Measurements from ENCODE around the gene SLC17A2.

DNA sequence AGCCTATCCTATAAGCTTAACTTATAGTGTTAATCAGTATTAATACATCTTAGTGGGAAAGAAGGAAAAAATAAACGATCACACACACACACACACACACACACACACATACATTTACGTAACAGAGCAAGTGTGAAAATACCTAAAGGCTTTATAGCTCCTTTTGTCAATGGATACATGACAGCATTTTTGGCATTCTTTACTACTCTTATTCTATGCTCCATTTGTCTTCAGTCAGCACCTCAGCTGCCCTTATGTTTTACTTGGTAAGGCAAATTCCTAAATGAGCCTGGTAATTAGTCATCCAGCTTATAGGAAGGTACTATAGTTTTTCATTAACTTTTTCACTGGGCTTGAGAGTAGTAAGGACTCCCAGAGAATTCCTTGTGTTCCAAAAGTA is 31.4 kb downstream of the SLC17A2 start:
- TF ChIP-seq, protein P1, sequence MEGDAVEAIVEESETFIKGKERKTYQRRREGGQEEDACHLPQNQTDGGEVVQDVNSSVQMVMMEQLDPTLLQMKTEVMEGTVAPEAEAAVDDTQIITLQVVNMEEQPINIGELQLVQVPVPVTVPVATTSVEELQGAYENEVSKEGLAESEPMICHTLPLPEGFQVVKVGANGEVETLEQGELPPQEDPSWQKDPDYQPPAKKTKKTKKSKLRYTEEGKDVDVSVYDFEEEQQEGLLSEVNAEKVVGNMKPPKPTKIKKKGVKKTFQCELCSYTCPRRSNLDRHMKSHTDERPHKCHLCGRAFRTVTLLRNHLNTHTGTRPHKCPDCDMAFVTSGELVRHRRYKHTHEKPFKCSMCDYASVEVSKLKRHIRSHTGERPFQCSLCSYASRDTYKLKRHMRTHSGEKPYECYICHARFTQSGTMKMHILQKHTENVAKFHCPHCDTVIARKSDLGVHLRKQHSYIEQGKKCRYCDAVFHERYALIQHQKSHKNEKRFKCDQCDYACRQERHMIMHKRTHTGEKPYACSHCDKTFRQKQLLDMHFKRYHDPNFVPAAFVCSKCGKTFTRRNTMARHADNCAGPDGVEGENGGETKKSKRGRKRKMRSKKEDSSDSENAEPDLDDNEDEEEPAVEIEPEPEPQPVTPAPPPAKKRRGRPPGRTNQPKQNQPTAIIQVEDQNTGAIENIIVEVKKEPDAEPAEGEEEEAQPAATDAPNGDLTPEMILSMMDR (IDR thresholded peaks at IDR 0.05): no peak
- TF ChIP-seq POLR2AphosphoS5 (IDR thresholded peaks at IDR 0.05) (no peak), POLR2A (IDR thresholded peaks at IDR 0.05; ENCODE audit: low read depth) (no peak)

Measured in esophagus muscularis mucosa (tissue), 3 donors.